NCI-H82 (cell line): ENCODE measurements around the gene NCAPG2.

Experiments
- DNase-seq: peaks from one replicate; lab custom pipeline; 2025; lab: John Stamatoyannopoulos, UW

NCAPG2 gene

DNA sequence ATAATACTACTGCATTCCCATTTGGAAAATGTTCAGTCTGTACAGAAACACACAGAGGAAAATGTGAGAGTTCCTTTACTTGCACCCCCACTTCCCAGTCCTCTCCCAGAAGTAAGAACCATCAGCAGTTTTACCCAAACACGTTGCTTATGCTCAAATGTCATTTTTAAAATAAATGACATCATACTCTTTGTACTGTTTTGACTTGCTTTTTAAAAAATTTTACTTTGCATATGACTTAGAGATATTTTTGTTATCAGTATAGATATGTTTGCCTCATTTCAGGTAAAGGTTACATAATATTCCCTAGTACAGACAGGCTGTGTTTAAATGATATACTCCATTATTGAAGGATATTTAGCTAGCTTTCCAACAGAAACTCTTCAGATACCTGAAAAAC is 103.5 kb downstream of the NCAPG2 start:
- DNase-seq: no peak

DNA sequence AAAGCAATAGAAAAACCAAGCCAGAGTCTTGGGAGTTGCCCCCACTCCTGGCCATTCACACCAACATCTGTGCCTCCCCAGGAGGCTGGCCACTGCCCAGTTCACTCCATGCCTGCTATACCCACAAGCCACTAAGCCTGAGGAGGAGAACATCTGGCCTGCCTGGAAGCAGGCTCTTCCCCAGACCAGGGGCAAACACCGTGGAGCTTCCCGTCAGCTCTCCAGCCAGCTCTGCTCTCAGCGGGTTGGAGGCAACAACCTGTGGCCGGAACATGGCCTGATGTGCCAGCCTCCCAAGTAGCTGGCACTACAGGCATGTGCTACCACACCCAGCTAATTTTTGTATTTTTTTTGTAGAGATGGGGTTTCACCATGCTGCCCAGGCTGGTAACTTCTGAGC is 107.9 kb downstream of the NCAPG2 start:
- no peak for DNase-seq

DNA sequence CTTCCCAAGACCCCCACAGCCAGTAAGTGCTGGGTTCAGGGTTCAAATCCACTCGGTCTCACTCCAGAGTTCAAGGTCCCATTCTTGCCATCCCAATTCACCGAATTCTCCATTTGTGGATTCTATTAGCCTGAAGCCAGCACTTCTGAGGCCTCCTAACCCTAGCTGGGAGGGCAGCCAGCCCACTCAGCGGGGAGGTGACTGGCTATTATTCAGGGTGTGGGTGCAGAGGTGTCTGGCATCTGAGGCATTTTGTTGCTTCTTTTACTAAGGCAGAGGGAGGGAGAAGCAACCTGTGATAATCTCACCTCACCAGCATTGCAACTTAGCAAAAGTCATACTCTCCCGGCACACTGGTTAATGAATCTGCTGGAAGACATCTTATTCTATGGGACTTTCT is 108.3 kb downstream of the NCAPG2 start:
- no peak for DNase-seq

- DNase-seq: no peak
Measured at GRCh38 chr7:158595068-158595467, 109.5 kb downstream of the NCAPG2 start.

- DNase-seq: no peak
Measured at GRCh38 chr7:158592541-158592940, 112.1 kb downstream of the NCAPG2 start.

DNA sequence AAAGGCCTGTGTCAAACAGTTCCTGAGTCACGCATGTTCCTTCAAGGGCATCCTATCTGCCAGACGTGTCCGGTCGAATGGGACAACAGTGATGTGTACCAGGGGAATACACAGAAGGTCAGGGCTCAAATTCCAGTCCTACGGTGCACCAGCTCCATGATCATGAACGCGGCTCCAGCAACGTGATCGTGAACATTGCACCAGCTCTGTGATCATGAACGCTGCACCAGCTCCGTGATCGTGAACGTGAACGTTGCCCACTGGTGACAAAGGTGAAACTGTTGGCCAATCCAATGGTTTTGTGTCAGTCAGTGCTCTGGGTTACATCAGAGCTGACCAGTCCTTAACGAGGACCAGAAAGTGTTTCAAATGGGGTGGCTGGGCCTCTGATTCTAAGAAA is 112.7 kb downstream of the NCAPG2 start:
- no peak for DNase-seq

DNA sequence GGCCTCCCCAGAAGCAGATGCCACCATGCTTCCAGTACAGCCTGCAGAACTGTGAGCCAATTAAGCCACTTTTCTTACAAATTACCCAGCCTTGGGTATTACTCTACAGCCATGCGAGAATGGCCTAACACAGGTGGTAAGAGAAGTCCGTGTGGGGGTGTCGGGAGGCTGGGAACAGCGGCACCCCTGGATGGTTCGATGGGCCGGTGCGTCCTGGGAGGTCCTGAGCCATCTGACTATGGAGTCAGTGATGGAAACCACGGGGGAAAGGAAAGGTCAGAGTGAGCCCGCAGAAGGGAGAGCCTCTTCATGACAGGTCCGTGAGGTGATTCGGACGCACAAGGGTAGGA is 114.4 kb downstream of the NCAPG2 start:
- no peak for DNase-seq

DNA sequence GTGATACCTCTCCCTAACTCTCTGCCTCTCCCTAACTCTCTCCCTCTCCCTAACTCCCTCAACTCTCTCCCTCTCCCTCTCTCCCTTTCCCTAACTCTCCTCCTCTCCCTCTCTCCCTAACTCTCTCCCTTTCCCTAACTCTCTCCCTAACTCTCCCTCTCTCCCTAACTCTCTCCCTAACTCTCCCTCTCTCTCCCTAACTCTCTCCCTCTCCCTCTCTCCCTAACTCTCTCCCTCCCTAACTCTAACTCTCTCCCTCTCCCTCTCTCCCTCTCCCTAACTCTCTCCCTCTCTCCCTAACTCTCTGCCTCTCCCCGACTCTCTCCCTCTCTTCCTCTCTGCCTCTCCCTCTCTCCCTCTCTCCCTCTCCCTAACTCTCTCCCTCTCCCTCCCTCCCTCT is 115.0 kb downstream of the NCAPG2 start:
- DNase-seq: no peak

- no peak for DNase-seq
Measured at GRCh38 chr7:158588878-158589442, 115.6 kb downstream of the NCAPG2 start.

DNA sequence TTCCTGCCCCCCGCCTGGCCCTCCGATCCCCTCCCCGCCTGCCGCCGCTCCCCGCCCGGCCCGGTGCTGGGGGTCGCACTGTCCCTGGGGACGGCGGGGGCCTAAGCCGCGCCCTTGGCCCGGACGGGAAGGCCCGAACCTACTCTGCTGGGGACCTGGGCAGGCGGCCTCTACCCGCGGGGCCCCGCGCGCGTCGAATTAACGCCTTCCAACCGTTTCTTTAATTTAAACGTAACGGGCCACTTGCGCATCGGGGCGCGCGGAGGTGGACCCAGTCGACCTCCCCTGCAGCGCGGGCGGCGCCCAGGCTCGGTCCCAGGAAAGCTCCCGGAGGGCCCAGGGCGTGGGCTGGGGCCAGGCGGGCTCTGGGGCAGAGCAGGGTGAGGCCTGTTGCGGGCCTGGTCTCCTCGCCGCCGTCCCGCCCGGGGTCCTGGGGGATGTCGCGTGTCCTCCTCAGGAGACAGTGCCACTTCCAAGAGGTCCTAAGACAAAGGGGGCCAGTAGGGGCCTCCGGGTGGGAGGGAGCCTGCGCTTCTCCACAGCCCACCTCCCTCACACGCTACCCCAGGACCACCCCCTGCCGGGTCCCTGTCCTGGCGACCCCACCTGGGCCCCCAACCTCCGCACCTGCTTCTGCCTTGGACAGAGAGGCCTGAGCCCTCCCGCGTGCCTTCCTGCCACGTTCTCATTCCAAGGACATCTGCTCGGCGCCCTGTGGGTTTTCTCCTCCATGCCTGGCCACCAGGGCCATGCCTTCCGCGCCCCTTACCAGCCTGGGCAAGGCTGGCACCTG is 116.3 kb downstream of the NCAPG2 start:
- DNase-seq: no peak

DNA sequence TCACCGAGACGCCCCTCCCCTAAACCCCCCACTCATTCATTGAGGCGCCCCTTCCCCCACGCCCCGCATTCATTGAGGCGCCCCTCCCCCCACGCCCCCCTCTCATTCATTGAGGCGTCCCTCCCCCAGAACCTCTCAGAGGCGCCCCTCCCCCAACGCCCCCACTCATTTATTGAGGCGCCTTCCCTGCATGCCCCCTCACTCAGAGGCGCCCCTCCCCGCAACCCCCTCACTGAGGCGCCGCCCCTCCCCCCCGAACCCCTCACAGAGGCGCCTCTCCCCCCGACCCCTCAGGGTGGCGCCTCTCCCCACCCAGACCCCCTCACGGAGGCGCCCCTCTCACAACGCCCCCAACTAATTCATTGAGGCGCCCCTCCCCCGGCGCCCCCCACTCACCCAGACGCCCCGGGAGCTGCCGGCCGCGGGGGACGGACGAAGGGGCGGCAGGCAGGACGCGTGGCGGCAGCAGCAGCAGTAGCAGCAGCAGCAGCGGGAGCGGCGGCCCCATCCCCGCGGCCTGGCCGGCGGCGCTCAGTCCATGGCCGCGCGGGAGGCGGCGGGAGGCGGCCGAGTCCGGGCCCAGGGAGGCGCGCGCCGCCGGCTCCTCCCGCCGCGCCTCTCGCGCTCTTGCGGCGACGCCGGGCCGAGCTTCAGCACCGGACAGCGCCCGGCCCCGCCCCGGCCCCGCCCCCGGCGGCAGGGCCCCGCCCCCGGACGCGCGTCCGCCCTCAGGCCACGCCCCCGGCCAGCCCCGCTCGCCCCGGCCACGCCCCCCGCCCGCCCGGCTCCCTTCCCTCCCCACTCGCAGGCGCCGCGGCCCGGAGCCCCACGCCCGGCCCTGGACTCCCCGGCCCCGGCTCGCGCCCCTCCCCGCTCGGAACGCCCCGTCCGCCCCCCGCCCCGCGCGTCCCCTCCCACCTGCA is 117.2 kb downstream of the NCAPG2 start, which contains the start of gene PTPRN2:
PTPRN2 (minus strand) TSS at position 662 of the 923 bp plus-strand sequence.
- DNase-seq: peak; percentile 65

GRCh38 chr7:158586499-158587161 is 118.0 kb downstream of the NCAPG2 start:
- DNase-seq: peak; percentile 36

DNA sequence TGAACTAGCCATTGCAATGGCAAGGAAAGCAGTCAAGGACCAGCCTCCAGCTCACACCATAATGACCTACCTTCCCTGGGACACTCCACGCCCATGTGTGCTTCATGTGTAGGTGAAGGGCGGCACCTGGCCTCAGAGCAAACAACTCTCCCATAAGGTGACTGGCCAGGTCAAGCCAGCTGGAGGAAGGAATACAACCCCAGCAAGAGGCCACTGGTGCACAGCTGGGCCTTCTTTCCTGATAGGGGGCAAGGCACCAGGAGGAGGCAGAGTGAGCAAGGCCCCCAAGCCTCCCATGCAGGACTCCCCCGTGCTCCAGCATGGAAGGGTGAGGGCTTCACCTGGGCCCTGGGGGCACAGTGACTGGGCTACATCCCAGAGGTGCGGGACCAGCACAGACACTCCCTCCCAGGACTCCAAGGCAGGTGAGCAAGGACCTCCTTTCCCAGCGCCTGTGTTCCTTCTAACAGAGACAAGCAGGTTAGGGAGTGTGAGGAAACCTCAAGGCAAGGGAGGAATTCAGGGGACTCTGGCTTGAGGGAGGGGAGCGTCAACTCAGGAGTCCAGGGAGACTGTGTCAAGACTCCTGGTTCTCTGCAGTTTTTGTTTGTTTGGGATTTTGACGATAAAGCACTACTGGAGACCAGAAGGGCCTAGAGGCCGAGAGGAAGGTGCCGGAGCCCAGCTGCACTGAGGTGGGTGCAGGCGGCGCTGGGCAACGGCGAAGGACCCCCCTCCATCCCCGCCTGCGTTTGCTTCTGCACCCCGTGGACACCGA is 118.7 kb downstream of the NCAPG2 start:
- no peak for DNase-seq

DNA sequence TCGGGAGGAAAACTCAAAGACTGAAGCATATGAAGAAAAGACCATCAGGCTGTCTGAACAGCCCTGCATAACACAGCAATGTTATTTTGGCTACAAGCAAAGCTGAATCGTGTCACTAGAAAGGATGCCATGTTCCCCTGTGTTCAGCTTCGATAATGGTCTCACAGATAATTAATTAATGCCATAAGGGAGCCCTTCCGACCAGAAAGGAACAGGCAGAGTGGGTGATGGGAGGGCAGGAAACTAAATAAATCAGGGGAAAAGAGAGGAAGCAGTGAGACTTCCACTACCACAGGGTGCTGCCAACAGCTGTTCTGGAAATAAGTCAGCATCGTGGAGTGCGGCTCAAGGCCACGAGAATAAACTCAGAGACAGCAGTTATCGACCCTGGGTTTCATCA is 120.2 kb downstream of the NCAPG2 start:
- DNase-seq: no peak

DNA sequence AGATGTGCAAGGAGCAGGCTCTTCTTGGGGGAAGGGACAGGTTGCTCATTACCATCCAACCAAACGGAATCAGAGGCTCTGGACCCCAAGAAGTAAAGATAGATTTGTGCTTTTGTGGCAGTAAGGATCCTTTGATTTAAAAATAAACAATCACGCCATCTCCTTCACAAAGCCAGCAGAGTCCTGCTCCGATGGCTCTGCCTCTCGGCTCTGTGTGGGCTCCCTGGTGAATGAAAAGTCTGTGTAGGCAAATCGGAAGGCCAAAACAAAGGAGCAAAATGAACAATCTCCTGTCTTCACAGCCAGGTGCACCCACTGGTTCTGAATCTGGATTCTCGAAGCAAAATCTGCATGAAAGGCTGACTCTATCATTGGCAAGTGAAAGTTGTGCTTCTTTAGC is 120.8 kb downstream of the NCAPG2 start:
- no peak for DNase-seq

- DNase-seq: no peak
Measured at GRCh38 chr7:158583143-158583542, 121.5 kb downstream of the NCAPG2 start.

GRCh38 chr7:158582089-158582456 is 122.5 kb downstream of the NCAPG2 start:
- no peak for DNase-seq

- no peak for DNase-seq
Measured at GRCh38 chr7:158581440-158582088, 123.0 kb downstream of the NCAPG2 start.
